ENCODE measurements around the gene SPECC1. TPM values are rescaled to one million over a fixed set of nuclear protein-coding genes. Genes with fewer than 3 reads are reported as not detected.

SPECC1 gene
- total and polyA plus RNA-seq, 2 of the 4 experiments (the other 2 are of a cell fraction) = 16.9 to 26.2 TPM

DNA sequence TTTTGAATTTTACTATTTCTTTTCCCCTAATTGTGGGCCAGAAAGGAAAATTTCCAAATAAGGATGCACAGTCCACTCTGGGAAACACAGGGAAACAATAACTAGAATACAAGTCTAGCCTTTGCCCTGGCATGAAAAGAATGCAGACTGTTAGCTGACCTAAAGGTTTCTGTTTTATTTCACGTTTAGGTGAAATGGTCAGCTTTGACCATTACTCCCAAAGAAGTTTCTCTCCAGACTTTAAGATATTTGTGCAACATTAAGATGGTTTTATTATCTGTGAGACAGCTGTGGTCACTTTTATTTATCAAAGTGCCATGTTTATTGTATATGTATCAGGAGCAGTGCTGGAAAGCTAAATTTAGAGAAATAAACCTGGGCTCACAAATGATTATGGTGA lies 163.9 kb downstream of the SPECC1 start:
- TF ChIP-seq, protein P1, sequence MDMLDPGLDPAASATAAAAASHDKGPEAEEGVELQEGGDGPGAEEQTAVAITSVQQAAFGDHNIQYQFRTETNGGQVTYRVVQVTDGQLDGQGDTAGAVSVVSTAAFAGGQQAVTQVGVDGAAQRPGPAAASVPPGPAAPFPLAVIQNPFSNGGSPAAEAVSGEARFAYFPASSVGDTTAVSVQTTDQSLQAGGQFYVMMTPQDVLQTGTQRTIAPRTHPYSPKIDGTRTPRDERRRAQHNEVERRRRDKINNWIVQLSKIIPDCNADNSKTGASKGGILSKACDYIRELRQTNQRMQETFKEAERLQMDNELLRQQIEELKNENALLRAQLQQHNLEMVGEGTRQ (IDR thresholded peaks at IDR 0.05; ENCODE audit: low read depth, low read length) = no peak
- TF ChIP-seq, protein P2, sequence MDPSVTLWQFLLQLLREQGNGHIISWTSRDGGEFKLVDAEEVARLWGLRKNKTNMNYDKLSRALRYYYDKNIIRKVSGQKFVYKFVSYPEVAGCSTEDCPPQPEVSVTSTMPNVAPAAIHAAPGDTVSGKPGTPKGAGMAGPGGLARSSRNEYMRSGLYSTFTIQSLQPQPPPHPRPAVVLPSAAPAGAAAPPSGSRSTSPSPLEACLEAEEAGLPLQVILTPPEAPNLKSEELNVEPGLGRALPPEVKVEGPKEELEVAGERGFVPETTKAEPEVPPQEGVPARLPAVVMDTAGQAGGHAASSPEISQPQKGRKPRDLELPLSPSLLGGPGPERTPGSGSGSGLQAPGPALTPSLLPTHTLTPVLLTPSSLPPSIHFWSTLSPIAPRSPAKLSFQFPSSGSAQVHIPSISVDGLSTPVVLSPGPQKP (IDR thresholded peaks at IDR 0.05; ENCODE audit: borderline replicate concordance, low read depth, low read length) = no peak
- peak overlapping the region; percentile 92 for H3K23ac ChIP-seq (ENCODE audit: low read depth, low read length)
- peak overlapping the region; percentile 65; the same call in 1 of the 2 replicates for H2AK5ac ChIP-seq (ENCODE audit: low read depth, low read length)
- no peak overlapping the region for H2AK9ac ChIP-seq (replicated peaks; ENCODE audit: low read depth, low read length, poor library complexity)
- dilution Hi-C loops (cut with HindIII; ENCODE audit: low sequenced_read_pairs, unreplicated experiment) = no loop called here
- no peaks in the 10 kb centered on the region for H3K36me3 ChIP-seq (ENCODE audit: control insufficient read depth, insufficient read depth, low read length)
- no peak overlapping the region for H3K9ac ChIP-seq (ENCODE audit: low read depth, low read length)
- intact Hi-C loops (cut with micrococcal nuclease) = no loop called here
- no peak overlapping the region for H3K56ac ChIP-seq (ENCODE audit: extremely low read depth, insufficient read depth, low read length)
- H3K4me1 ChIP-seq (ENCODE audit: control insufficient read depth, insufficient read depth, low read length) = peaks cover 30% of the 10 kb centered on the region
- peak overlapping the region; percentile 83; the same call in 2 of the 3 replicates for H2BK15ac ChIP-seq (ENCODE audit: low read depth, low read length)
- peak; percentile 31; the same call in 1 of the 2 replicates for ATAC-seq (ENCODE audit: low read depth)
- H3K4me3 ChIP-seq (ENCODE audit: insufficient read depth, low read depth, low read length) = no peak overlapping the region
- no peak overlapping the region for H2AFZ ChIP-seq (replicated peaks; ENCODE audit: low read length, poor library complexity)
- peak overlapping the region; percentile 96 for H2BK20ac ChIP-seq (ENCODE audit: low read depth, low read length)
- peak overlapping the region; percentile 46; the same call in 1 of the 2 replicates for H3K4me2 ChIP-seq (ENCODE audit: low read depth, low read length)
- peaks cover 8% of the 10 kb centered on the region for H4K20me1 ChIP-seq (ENCODE audit: insufficient read depth, low read length)
- peak overlapping the region; percentile 78 for H4K91ac ChIP-seq (ENCODE audit: insufficient read depth, low read depth, low read length)
- no peaks in the 10 kb centered on the region for H3K27me3 ChIP-seq (ENCODE audit: control insufficient read depth, insufficient read depth, low read length)
- no peak for DNase-seq
- peak overlapping the region; percentile 57; the same call in 1 of the 2 replicates for H4K5ac ChIP-seq (ENCODE audit: low read depth, low read length)
- peak overlapping the region; percentile 24 to 93; a peak in 2 of 4 replicates for H4K8ac ChIP-seq (ENCODE audit: low read depth in 2 of 2, low read length in 2 of 2)
- H3K9me1 ChIP-seq (ENCODE audit: insufficient read depth, low read length) = peaks cover 35% of the 10 kb centered on the region
- peaks cover 27 to 73% of the 10 kb centered on the region in 2 experiments for H3K79me1 ChIP-seq (ENCODE audit: low read depth in 1 of 2, low read length in 2 of 2)
- POLR2A ChIA-PET (ENCODE audit: unreplicated experiment) = no interaction called here
- H2BK5ac ChIP-seq (ENCODE audit: low read depth, low read length, poor library complexity, severe bottlenecking) = peak overlapping the region; percentile 77
- no TSS peak for BruUV-seq (replicated peaks)
- CTCF ChIA-PET = interaction anchor here (0.9 to 1.1 kb wide), 2 partner anchors 9 to 11 kb away, joined by 3 to 5 read pairs; no protein-coding TSS in a partner anchor
- in situ Hi-C loops (cut with MboI; ENCODE audit: low sequenced_read_pairs) = no loop called here
- H3K4ac ChIP-seq (ENCODE audit: low read depth, low read length) = peak overlapping the region; percentile 84; the same call in 1 of the 2 replicates
- WGBS, 2 experiments (ENCODE audit: extremely low coverage in 2 of 2, insufficient read length in 1 of 2) = no CpG with 5 or more reads among the region's 1 CpG
- H3K9me3 ChIP-seq (ENCODE audit: control insufficient read depth, insufficient read depth, low read length) = no peaks in the 10 kb centered on the region
- peak overlapping the region; percentile 94; the same call in 1 of the 2 replicates for H3K14ac ChIP-seq (replicated peaks; ENCODE audit: low read depth, low read length)
- H3K27ac ChIP-seq (ENCODE audit: insufficient read depth, low read length) = no peak overlapping the region
- H3K18ac ChIP-seq (ENCODE audit: low read depth, low read length) = peak overlapping the region; percentile 19; the same call in 1 of the 2 replicates
- H2BK120ac ChIP-seq (ENCODE audit: low read depth, low read length) = peak overlapping the region; percentile 87

Data from IMR-90 (cell line).